ENCODE data around the gene IQGAP1.
"Not testable (repeated sequence)": the region's sequence is repeated elsewhere in the genome, so short reads cannot be mapped to it uniquely, and the experiment has no call there.

The IQGAP1 gene

GRCh38 chr15:90367576-90367975, 20.5 kb upstream of the IQGAP1 start:
- no peak for ATAC-seq

DNA sequence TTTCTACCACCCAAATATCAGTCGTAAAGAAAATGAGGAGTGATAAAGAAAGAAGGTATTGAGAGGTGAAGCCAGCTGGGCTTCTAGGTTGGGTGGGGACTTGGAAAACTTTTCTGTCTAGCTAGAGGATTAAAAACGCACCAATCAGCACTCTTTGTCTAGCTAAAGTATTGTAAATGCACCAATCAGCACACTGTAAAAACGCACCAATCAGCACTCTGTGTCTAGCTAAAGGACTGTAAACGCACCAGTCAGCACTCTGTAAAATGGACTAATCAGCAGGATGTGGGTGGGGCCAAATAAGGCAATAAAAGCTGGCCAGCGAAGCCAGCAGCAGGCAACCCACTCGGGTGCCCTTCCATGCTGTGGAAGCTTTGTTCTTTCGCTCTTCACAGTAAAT, 13.0 kb upstream of the IQGAP1 start:
- ATAC-seq = no peak

DNA sequence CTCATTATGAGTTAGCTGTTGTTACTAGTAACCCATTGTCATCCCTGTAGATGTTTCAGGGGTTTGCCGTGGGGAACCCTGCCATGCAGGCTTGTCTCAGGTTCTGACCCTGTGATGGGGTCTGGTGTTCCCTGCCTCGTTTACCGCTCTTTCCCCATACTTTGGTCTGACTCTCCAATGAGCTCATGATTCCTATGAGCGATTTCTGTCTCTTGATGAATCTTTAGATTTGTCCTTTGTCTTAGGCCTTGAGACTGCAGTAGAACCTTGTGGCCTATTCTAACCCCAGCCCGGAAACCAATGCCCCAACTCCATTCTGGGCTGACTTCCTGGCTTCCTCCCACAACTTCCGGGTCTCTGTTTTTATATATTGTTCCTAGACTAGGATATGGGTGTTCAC, 11.3 kb upstream of the IQGAP1 start:
- peak; percentile 76 to 86 for ATAC-seq

DNA sequence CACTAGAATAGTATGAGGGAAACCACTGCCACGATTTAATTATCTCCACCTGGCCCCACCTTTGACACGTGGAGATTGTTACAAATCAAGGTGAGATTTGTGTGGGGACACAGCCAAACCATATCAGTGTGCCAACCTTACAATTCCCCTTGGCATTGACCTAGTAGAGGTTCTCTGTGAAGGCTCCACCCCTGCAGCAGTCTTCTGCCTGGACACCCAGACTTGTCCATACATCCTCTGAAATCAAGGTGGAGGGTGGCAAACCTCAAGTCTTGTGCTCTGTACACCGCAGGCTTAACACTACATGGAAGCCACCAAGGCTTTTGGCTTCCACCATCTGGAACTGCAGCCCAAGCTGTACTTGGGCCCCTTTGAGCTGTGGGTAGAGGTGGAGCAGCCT, 8.8 kb upstream of the IQGAP1 start:
- no peak for ATAC-seq

- ATAC-seq = no peak
These were observed 6.5 kb upstream of the IQGAP1 start for GRCh38 chr15:90381515-90381914.

DNA sequence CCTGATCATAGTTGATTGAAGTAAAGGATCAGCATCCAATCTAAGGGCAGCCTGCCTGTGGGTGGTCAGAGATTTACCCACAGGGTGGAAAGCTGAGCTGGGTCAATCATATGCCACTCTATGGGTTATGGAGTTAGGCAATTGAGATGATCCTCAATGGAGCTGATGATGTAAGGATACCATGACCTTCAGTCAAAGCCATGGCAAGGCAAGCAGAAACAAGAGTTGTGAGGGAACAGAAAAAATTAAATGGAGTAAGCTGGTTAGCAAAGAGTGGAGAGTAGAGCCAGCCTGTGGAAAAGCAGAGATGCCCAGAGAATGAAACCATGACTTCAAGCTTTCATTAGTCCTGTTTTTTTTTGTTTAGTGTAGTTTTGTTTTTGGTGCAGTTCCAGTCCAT, 5.7 kb upstream of the IQGAP1 start:
- ATAC-seq = no peak

GRCh38 chr15:90386221-90386620, 1.8 kb upstream of the IQGAP1 start:
- ATAC-seq = no peak

GRCh38 chr15:90388462-90389380, 679 bp downstream of the IQGAP1 start:
- peak; percentile 42 for ATAC-seq

- ATAC-seq = no peak
These were observed 1.5 kb downstream of the IQGAP1 start for GRCh38 chr15:90389513-90389912.

- no peak for ATAC-seq
These were observed 5.0 kb downstream of the IQGAP1 start for GRCh38 chr15:90393040-90393439.

- no peak for ATAC-seq
These were observed 6.0 kb downstream of the IQGAP1 start for GRCh38 chr15:90394074-90394473.

GRCh38 chr15:90394748-90395442, 6.9 kb downstream of the IQGAP1 start:
- ATAC-seq = no peak

GRCh38 chr15:90396321-90396720, 8.3 kb downstream of the IQGAP1 start:
- ATAC-seq = no peak

DNA sequence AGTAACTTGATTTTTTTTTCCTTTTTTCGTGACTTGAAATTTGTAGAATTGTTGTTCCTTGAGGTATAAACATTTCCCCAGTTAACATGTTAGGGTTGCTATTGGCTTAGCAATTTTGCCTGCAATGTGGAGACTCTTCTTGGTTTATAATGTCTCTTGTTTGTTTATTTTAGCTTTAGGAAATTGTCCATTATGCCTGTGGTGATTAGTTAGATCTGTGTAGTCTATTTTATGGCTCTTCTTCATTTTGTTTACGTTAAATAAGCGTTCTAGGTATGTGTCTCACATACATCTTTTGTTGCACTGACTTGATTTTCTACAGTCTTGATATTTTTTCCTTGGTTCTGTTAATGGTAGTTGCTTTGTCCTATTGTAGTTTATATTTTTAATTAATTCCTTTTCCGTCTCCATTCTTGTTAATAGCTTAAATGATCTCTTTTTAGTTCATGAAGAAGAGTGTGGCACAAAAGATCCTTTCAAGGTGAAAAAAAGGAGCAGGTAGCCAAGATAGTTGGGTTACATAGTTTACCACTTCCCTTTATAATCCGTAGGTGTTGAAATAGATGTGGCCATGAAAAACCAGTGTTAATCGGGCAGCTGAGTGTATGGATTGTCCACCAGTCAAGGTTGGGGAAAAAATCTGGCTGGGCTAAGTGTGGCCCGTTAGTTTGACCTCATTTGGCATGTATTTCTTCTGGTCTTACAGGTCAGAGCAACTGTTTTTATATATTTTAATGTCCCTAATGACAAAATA, 12.1 kb downstream of the IQGAP1 start:
- no peak for ATAC-seq

DNA sequence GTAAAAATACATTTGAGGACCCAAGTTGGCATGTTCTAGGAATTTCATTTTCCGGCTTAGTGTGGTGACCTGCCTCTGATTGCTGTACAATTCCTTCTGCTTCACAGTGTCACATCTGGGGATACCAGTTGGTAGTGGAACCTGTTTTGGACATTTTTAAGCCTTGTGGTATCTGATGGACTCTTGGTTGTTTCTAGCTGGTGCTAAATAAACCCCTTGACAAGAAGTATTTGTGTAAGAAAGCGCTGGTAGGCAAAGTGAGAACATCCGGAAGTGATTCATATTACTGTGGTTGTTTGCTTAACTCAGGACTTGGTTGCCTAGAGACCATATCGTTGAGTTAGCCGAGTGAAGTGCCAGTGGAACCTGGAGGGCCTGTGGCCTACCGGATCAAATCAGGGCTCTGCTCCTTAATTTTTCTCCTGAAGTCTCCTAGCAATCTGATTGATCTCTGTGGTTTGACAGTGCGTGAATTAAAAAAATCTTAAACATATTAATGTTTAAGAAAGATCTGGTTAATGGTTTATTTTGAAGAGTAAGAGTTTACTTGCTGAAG, 12.8 kb downstream of the IQGAP1 start:
- ATAC-seq = peak; percentile 100

DNA sequence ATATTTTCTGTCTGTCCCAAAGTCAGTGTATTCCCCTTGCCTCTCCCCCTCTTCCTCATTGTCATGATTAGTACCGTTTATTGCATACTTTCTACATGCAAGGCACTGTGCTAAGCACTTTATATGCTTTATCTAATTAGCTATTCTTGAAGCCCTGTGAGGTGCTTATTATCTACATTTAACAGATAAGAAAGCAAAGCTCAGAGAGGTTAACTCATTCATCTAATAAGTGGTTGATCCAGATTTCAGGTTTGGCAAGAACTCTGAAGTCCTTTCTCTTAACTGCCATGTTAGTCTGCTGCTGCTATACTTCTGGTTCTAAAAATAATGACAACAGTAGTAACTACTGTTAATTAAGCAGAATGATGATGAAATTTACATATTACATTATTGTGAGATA, 13.5 kb downstream of the IQGAP1 start:
- no peak for ATAC-seq

GRCh38 chr15:90402223-90402622, 14.2 kb downstream of the IQGAP1 start:
- no peak for ATAC-seq

GRCh38 chr15:90402767-90403166, 14.7 kb downstream of the IQGAP1 start:
- no peak for ATAC-seq

- ATAC-seq = no peak
These were observed 17.1 kb downstream of the IQGAP1 start for GRCh38 chr15:90405055-90405607.

DNA sequence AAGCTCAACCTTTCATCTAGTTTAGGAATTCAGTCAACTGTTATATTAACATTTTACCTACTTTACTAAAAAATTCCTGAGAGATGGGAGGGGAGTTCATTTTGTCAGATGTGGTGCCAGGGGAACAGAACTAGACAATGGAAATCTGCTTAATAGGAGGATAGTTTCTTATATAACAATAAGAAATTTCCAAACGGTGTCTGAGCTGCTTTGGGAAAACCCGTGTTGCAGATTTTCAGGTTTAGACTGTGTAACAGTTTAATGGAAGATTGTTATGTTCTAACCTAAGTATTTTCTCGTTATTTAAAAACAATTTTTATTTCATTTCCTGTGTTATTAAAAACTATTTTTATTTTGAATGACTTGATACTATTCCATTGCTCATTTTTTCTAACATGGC, 19.3 kb downstream of the IQGAP1 start:
- ATAC-seq = no peak

- peak; percentile 87 to 94 for ATAC-seq
These were observed 19.9 kb downstream of the IQGAP1 start for GRCh38 chr15:90407871-90408317.

DNA sequence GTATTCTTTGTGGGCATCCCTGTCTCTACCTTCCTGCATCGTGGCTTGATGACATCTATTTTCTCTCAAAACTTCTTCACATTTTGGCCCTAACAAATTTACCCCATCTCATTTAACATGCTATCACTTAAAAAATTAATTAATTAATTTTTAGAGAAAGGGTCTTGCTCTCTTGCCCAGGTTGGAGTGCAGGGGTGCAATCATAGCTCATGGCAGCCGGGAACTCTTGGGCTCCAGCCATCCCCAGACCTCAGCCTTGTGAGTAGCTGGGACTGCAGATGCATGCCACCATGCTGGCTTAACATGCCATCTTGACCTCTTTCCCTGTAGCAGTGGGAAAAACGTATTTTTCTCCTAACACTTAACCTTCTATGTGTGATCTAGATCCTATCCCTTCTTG, 20.6 kb downstream of the IQGAP1 start:
- no peak for ATAC-seq

DNA sequence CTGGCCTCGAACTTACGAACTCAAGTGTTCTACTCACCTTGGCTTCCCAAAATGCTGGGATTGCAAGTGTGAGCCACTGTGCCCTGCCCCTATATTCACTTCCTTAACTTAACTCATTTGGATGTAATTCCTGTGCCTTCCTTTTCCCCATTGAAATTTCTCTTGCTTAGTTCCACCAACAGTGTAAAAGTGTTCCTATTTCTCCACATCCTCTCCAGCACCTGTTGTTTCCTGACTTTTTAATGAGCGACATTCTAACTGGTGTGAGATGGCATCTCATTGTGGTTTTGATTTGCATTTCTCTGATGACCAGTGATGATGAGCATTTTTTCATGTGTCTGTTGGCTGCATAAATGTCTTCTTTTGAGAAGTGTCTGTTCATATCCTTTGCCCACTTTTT, 21.5 kb downstream of the IQGAP1 start:
- not testable (repeated sequence) for ATAC-seq

Data from activated CD4-positive, CD25-positive, alpha-beta regulatory T cell treated with anti-CD3 and anti-CD28 coated beads, Interleukin-2, amount 50 U/mL, for 24 hours (primary cell).